ENCODE data around the gene GALR3.

DNA sequence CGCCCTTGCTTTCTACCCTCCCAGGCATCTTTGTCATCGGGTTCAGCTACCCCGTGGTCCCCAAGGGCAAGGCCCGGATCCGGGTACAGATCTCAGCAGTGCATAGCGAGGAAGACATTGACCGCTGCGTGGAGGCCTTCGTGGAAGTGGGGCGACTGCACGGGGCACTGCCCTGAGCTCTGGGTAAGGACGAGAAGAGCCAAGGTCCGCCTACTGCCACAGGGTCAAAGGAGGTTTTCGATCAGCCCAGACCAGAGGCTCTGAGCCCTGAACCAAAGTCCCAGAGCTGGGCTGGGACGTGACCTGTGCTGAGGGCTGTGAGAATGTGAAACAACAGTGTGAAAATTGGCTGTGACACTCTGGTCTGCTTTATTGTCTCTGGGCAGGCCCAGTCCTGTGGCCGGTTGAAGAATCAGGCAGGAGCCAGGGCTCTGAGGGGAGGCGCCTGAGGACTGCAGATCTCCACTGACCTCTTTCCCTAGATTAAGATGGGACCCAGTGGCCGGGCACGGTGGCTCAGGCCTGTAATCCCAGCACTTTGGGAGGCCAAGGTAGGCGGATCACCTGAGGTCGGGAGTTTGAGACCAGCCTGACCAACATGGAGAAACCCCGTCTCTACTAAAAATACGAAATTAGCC, 6.5 kb upstream of the GALR3 start:
- TF ChIP-seq POLR2AphosphoS5 (IDR thresholded peaks at IDR 0.05; ENCODE audit: low read depth, low read length), result no peak
- no peak for TF ChIP-seq TAF1 (IDR thresholded peaks at IDR 0.05; ENCODE audit: borderline replicate concordance, insufficient read depth, low read length)
- no peak for TF ChIP-seq SIN3A (IDR thresholded peaks at IDR 0.05; ENCODE audit: borderline replicate concordance, insufficient read depth, low read length)
